Testis (tissue), 3 donors: ENCODE measurements around the gene STAU1. TPM values are rescaled to one million over a fixed set of nuclear protein-coding genes. Genes with fewer than 3 reads are reported as not detected.
"Not testable (repeated sequence)": the region's sequence is repeated elsewhere in the genome, so short reads cannot be mapped to it uniquely, and the experiment has no call there.

Source experiments
- DNase-seq: peaks from one replicate; pipeline ENCODE4 v3.0.0-alpha.2; 2019
- H3K27ac ChIP-seq, 2 donors: fragments of 200-600 bp; sonication (generic); one replicate each; pipeline ENCODE4 v1.5.1; 2019
- H3K27me3 ChIP-seq: fragments of 200-600 bp; sonication (generic); one replicate; pipeline ENCODE4 v1.5.1; 2019
- H3K36me3 ChIP-seq: fragments of 200-600 bp; sonication (generic); one replicate; pipeline ENCODE4 v1.5.1; 2017; ENCODE audit warnings: low read depth; ENCODE audit errors: missing control alignments
- H3K4me1 ChIP-seq: fragments of 200-600 bp; sonication (generic); one replicate; pipeline ENCODE4 v1.5.1; 2019
- H3K4me3 ChIP-seq, 2 donors: fragments of 200-600 bp; sonication (generic); one replicate each; pipeline ENCODE4 v1.5.1; 2017 to 2019
- H3K9me3 ChIP-seq: fragments of 200-600 bp; sonication (generic); one replicate; pipeline ENCODE4 v1.5.1; 2017
- CTCF ChIP-seq, 3 experiments: fragments of 450-650 bp in 2 of 3; fragments of 200-600 bp in 1 of 3; sonication (generic) in 1 of 3; IDR thresholded peaks; one replicate each; pipeline ENCODE4 v1.5.1; 2016 to 2019; ENCODE audit warnings: antibody characterized with exemption in 3 of 3, mild to moderate bottlenecking in 2 of 3, moderate library complexity in 1 of 3
- POLR2A ChIP-seq: fragments of 450-650 bp; IDR thresholded peaks from one replicate; pipeline ENCODE4 v1.6.1; 2017; ENCODE audit warnings: antibody characterized with exemption, mild to moderate bottlenecking, moderate library complexity
- WGBS, 2 donors: methylation state at CpG; one replicate each; pipeline ENCODE4 v1.1.5; 2018; 5-methylcytosine and 5-hydroxymethylcytosine counted together
- intact Hi-C: fragments of 100-400 bp; cut with DNase I; formaldehyde crosslinking; loops from one replicate; pipeline ENCODE4 v1.15.1; 2023; ENCODE audit warnings: low total_unique reads
- polyA plus RNA-seq: library from polyadenylated mRNA; stranded (reverse); fragments of 350-450 nt; fragmentation: Illumina TruSeq; extraction: RNeasy Lipid Tissue Mini Kit (QIAGEN cat#74804); gene quantifications from one replicate; pipeline ENCODE4 v1.2.3, GENCODE V29; 2014; ENCODE audit warnings: low read depth, low replicate concordance; ENCODE audit not compliant: insufficient read depth
- total RNA-seq, 2 donors: library from RNA; depleted of rRNA; stranded (reverse); fragments of >200 nt; gene quantifications; one replicate each; pipeline ENCODE4 v1.2.3, GENCODE V29; 2016

The STAU1 gene
- total and polyA plus RNA-seq, 3 donors from 2014 or later, result 77.3 to 95.4 (median 85.0) TPM

GRCh38 chr20:49187330-49187850 is 744 bp downstream of the STAU1 start:
- Histone ChIP-seq H3K9me3 (no peaks in the 10 kb centered on the region), H3K27ac (peak overlapping the region; percentile 73 to 86), H3K36me3 (no peaks in the 10 kb centered on the region), H3K27me3 (no peaks in the 10 kb centered on the region), H3K4me3 (peak overlapping the region; percentile 67 to 84), H3K4me1 (peaks cover 16% of the 10 kb centered on the region)
- TF ChIP-seq POLR2A (no peak), CTCF (IDR thresholded peaks at IDR 0.05) (no peak)
- 0% methylated on average over 15 to 21 of the region's 29 CpGs for WGBS, 2 donors
- intact Hi-C loops, result no loop called here
- peak; percentile 28 for DNase-seq

GRCh38 chr20:49186535-49187329 is 1.4 kb downstream of the STAU1 start:
- peak overlapping the region; percentile 73 to 86 for H3K27ac ChIP-seq
- H3K36me3 ChIP-seq, result no peaks in the 10 kb centered on the region
- intact Hi-C loops, result no loop called here
- 0% methylated on average over 19 of the region's 19 CpGs for WGBS, 2 donors
- no peaks in the 10 kb centered on the region for H3K9me3 ChIP-seq
- DNase-seq, result peak; percentile 78
- TF ChIP-seq POLR2A (no peak), CTCF (IDR thresholded peaks at IDR 0.05) (no peak)
- no peaks in the 10 kb centered on the region for H3K27me3 ChIP-seq
- peaks cover 16% of the 10 kb centered on the region for H3K4me1 ChIP-seq
- H3K4me3 ChIP-seq, result peak overlapping the region; percentile 67 to 84

- Histone ChIP-seq H3K27me3 (no peaks in the 10 kb centered on the region), H3K9me3 (no peaks in the 10 kb centered on the region), H3K36me3 (no peaks in the 10 kb centered on the region), H3K27ac (no peak overlapping the region), H3K4me3 (no peak overlapping the region), H3K4me1 (peaks cover 16% of the 10 kb centered on the region)
- no peak for DNase-seq
- intact Hi-C loops, result no loop called here
- TF ChIP-seq POLR2A (no peak), CTCF (IDR thresholded peaks at IDR 0.05) (no peak)
- WGBS, 2 donors, result 47 to 49% methylated on average over 6 of the region's 6 CpGs
Measured at GRCh38 chr20:49185071-49185761, 2.9 kb downstream of the STAU1 start.

GRCh38 chr20:49184691-49185070 is 3.5 kb downstream of the STAU1 start:
- no peak for TF ChIP-seq POLR2A
- TF ChIP-seq CTCF (IDR thresholded peaks at IDR 0.05), result no peak
- H3K27me3 ChIP-seq, result no peaks in the 10 kb centered on the region
- H3K36me3 ChIP-seq, result no peaks in the 10 kb centered on the region
- intact Hi-C loops, result no loop called here
- DNase-seq, result no peak
- H3K27ac ChIP-seq, result no peak overlapping the region
- H3K4me1 ChIP-seq, result peaks cover 16% of the 10 kb centered on the region
- no peaks in the 10 kb centered on the region for H3K9me3 ChIP-seq
- 57 to 66% methylated on average over 3 of the region's 3 CpGs for WGBS, 2 donors
- no peak overlapping the region for H3K4me3 ChIP-seq

- 71 to 81% methylated on average over 5 of the region's 5 CpGs for WGBS, 2 donors
- intact Hi-C loops, H3K9me3 ChIP-seq, H3K4me3 ChIP-seq, DNase-seq, H3K27ac ChIP-seq, H3K27me3 ChIP-seq, H3K36me3 ChIP-seq: not testable (repeated sequence)
- peaks cover 16% of the 10 kb centered on the region for H3K4me1 ChIP-seq
Measured at GRCh38 chr20:49184084-49184501, 4.0 kb downstream of the STAU1 start.
